SJCRH30 (cell line): ENCODE data around the gene SBNO1. TPM values are rescaled to one million over a fixed set of nuclear protein-coding genes. Genes with fewer than 3 reads are reported as not detected.
A peak's percentile ranks its signal among the peaks of the same experiment; 100 is the strongest.
"Not testable (repeated sequence)": the region's sequence is repeated elsewhere in the genome, so short reads cannot be mapped to it uniquely, and the experiment has no call there.

Experiments used
- DNase-seq, 2 experiments: peaks; one replicate each; pipeline ENCODE4 v3.0.0-alpha.2; 2015 to 2020
- H3K27ac ChIP-seq: fragments of 250-450 bp; sonication (Bioruptor Pico); 2 replicates; pipeline ENCODE4 v1.5.1; 2020; ENCODE audit warnings: mild to moderate bottlenecking, moderate library complexity
- H3K27me3 ChIP-seq: fragments of 250-450 bp; sonication (Bioruptor Pico); 2 replicates; pipeline ENCODE4 v1.5.1; 2020; ENCODE audit warnings: mild to moderate bottlenecking, moderate library complexity
- H3K36me3 ChIP-seq: fragments of 250-450 bp; sonication (Bioruptor Pico); 2 replicates; pipeline ENCODE4 v1.5.1; 2020; ENCODE audit warnings: mild to moderate bottlenecking, moderate library complexity
- H3K4me1 ChIP-seq: fragments of 250-450 bp; sonication (Bioruptor Pico); 2 replicates; pipeline ENCODE4 v1.5.1; 2020; ENCODE audit warnings: mild to moderate bottlenecking, moderate library complexity
- H3K4me3 ChIP-seq: fragments of 250-450 bp; sonication (Bioruptor Pico); 2 replicates; pipeline ENCODE4 v1.5.1; 2020; ENCODE audit warnings: mild to moderate bottlenecking, moderate library complexity
- H3K9me3 ChIP-seq: fragments of 250-450 bp; sonication (Bioruptor Pico); replicated peaks from 2 replicates; pipeline ENCODE4 v1.5.1; 2020; ENCODE audit warnings: mild to moderate bottlenecking, moderate library complexity
- total RNA-seq: library from RNA; depleted of rRNA; stranded (reverse); fragments of >200 nt; shearing (Covaris generic); gene quantifications from 2 replicates; pipeline ENCODE4 v1.2.3, GENCODE V29; 2014

SBNO1 gene
- total RNA-seq, 1 experiment from 2014 or later, result 40.8 TPM

- not testable (repeated sequence) for H3K36me3 ChIP-seq, DNase-seq, H3K4me1 ChIP-seq, H3K4me3 ChIP-seq, H3K27ac ChIP-seq, H3K27me3 ChIP-seq, H3K9me3 ChIP-seq
Observed at GRCh38 chr12:123371667-123372368, 7.2 kb upstream of the SBNO1 start.

- no peaks in the 10 kb centered on the region for H3K36me3 ChIP-seq
- DNase-seq, result no peak
- H3K4me1 ChIP-seq, result no peaks in the 10 kb centered on the region
- H3K27me3 ChIP-seq, result no peaks in the 10 kb centered on the region
- H3K27ac ChIP-seq, result no peak overlapping the region
- H3K4me3 ChIP-seq, result no peak overlapping the region
- H3K9me3 ChIP-seq, result no peaks in the 10 kb centered on the region
Observed at GRCh38 chr12:123369229-123369628, 4.6 kb upstream of the SBNO1 start.

- not testable (repeated sequence) for H3K4me3 ChIP-seq, H3K4me1 ChIP-seq, H3K27me3 ChIP-seq, H3K36me3 ChIP-seq, H3K9me3 ChIP-seq, DNase-seq, H3K27ac ChIP-seq
Observed at GRCh38 chr12:123368431-123368830, 3.8 kb upstream of the SBNO1 start.

DNA sequence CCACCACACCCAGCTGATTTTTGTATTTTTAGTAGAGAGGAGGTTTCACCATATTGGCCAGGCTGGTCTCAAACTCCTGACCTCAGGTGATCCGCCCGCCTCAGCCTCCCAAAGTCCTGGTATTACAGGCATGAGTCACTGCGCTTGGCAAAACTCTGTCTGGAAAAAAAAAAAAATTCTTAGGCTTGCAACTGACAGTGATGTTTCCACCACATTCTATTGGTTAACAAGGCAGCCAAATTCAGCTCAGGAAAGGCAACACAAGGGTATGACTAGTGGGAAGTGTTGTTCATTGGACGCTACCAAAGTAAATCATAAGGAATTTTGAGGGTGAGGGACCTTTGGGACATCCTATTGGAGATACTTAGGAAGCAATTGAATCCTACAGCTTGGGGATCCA, 2.9 kb upstream of the SBNO1 start:
- Histone ChIP-seq H3K9me3 (no peaks in the 10 kb centered on the region), H3K4me3 (no peak overlapping the region), H3K36me3 (no peaks in the 10 kb centered on the region), H3K4me1 (no peaks in the 10 kb centered on the region), H3K27ac (no peak overlapping the region), H3K27me3 (no peaks in the 10 kb centered on the region)
- no peak for DNase-seq

- Histone ChIP-seq H3K27me3 (no peaks in the 10 kb centered on the region), H3K36me3 (no peaks in the 10 kb centered on the region), H3K4me1 (no peaks in the 10 kb centered on the region), H3K9me3 (no peaks in the 10 kb centered on the region), H3K27ac (peak overlapping the region; percentile 73), H3K4me3 (peak overlapping the region; percentile 99)
- DNase-seq, result peak; percentile 98
Observed at GRCh38 chr12:123365025-123365917, 624 bp upstream of the SBNO1 start.

- H3K4me1 ChIP-seq, result no peaks in the 10 kb centered on the region
- H3K36me3 ChIP-seq, result no peaks in the 10 kb centered on the region; the same call in 1 of the 2 replicates
- no peaks in the 10 kb centered on the region for H3K27me3 ChIP-seq
- no peaks in the 10 kb centered on the region for H3K9me3 ChIP-seq
- H3K4me3 ChIP-seq, result peak overlapping the region; percentile 99
- H3K27ac ChIP-seq, result peak overlapping the region; percentile 73
- DNase-seq, result peak; percentile 8 to 41
Observed at GRCh38 chr12:123363740-123364531, 711 bp downstream of the SBNO1 start.

- Histone ChIP-seq H3K4me1 (no peaks in the 10 kb centered on the region), H3K9me3 (no peaks in the 10 kb centered on the region), H3K36me3 (no peaks in the 10 kb centered on the region; the same call in 1 of the 2 replicates), H3K4me3 (peak overlapping the region; percentile 99), H3K27me3 (no peaks in the 10 kb centered on the region), H3K27ac (peak overlapping the region; percentile 73; the same call in 1 of the 2 replicates)
- DNase-seq, result no peak
Observed at GRCh38 chr12:123363390-123363739, 1.3 kb downstream of the SBNO1 start.

DNA sequence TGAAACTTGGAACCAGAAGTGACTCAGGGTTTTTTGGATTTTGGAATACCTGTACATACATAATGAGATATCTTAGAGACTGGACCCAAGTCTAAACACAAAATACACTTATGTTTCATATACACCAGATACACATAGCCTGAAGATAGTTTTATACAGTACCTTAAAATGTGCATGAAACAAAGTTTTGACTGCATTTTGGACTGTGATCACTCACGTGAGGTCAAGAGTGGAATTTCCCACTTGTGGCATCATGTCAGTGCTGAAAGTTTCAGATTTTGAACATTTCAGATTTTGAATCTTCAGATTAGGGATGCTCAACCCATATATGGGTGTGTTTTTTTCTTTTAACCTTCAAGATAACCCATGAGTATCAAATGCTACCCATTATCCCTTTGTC, 6.6 kb downstream of the SBNO1 start:
- H3K27me3 ChIP-seq, result no peaks in the 10 kb centered on the region
- no peak overlapping the region for H3K27ac ChIP-seq
- H3K4me3 ChIP-seq, result no peak overlapping the region
- no peak for DNase-seq
- H3K4me1 ChIP-seq, result no peaks in the 10 kb centered on the region
- H3K9me3 ChIP-seq, result no peaks in the 10 kb centered on the region
- H3K36me3 ChIP-seq, result peaks cover 3% of the 10 kb centered on the region

GRCh38 chr12:123356159-123356670, 8.4 kb downstream of the SBNO1 start:
- Histone ChIP-seq H3K27ac (no peak overlapping the region), H3K4me1 (no peaks in the 10 kb centered on the region), H3K4me3 (no peak overlapping the region), H3K27me3 (no peaks in the 10 kb centered on the region), H3K36me3 (peaks cover 3% of the 10 kb centered on the region), H3K9me3 (no peaks in the 10 kb centered on the region)
- DNase-seq, result no peak

DNA sequence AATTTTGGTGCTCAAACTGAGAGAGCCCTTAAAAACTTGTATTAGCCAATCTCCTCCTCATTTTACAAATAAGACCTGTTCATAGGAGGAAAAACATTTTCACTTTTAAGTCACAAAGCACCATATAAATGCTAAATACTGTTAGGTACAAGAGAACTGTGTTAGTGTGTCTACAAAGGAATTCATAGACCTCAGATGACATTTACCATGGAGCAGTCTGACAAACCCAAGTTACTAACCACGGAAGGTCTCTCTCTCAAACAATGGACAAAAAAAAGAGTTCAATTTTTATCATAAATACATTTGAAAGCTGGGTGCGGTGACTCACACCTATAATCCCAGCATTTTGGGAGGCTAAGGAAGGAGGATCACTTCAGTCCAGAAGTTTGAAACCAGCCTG, 10.0 kb downstream of the SBNO1 start:
- no peaks in the 10 kb centered on the region for H3K4me1 ChIP-seq
- no peak for DNase-seq
- H3K27me3 ChIP-seq, result no peaks in the 10 kb centered on the region
- H3K27ac ChIP-seq, result no peak overlapping the region
- H3K9me3 ChIP-seq, result no peaks in the 10 kb centered on the region
- no peak overlapping the region for H3K4me3 ChIP-seq
- peaks cover 6% of the 10 kb centered on the region for H3K36me3 ChIP-seq

DNA sequence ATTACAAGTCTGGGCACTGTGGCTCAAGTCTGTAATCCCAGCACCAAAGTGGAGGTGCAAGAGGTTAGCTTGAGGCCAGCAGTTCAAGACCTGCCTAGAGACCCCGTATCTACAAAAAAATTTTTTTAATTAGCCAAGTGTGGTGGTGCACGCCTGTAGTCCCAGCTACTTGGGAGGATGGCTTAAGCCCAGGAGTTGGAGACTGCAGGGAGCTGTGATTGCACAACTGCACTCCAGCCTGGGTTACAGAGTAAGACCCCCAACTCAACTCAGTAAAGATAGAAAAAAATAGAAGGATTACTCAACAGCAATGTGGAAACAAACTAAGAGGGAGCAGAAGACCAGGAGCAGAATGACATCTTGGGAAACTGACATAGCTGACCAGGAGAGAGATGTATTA, 13.3 kb downstream of the SBNO1 start:
- no peaks in the 10 kb centered on the region for H3K4me1 ChIP-seq
- H3K27ac ChIP-seq, result no peak overlapping the region

DNA sequence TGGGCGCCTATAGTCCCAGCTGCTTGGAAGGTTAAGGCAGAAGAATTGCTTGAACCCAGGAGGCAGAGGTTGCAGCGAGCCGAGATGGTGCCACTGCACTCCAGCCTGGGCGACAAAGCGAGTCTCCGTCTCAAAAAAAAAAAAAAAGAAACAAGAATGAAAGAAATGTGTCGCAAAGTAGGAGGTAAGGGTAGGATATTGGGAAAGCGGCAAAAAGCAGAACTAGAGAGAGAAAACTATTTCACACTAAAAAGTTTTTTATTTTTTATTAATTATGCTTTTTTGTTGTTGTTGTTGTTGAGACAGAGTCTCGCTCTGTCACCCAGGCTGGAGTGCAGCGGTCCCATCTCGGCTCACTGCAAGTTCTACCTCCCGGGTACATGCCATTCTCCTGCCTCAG, 17.7 kb downstream of the SBNO1 start:
- H3K36me3 ChIP-seq, result peaks cover 44% of the 10 kb centered on the region
- H3K4me3 ChIP-seq, result no peak overlapping the region
- no peak overlapping the region for H3K27ac ChIP-seq
- no peaks in the 10 kb centered on the region for H3K27me3 ChIP-seq
- H3K9me3 ChIP-seq, result no peaks in the 10 kb centered on the region
- no peaks in the 10 kb centered on the region for H3K4me1 ChIP-seq
- DNase-seq, result no peak

More for the DNA sequence above, 13.3 kb downstream of the SBNO1 start:
- DNase-seq, result no peak
- H3K4me3 ChIP-seq, result no peak overlapping the region
- no peaks in the 10 kb centered on the region for H3K9me3 ChIP-seq
- H3K27me3 ChIP-seq, result no peaks in the 10 kb centered on the region
- H3K36me3 ChIP-seq, result peaks cover 19% of the 10 kb centered on the region

DNA sequence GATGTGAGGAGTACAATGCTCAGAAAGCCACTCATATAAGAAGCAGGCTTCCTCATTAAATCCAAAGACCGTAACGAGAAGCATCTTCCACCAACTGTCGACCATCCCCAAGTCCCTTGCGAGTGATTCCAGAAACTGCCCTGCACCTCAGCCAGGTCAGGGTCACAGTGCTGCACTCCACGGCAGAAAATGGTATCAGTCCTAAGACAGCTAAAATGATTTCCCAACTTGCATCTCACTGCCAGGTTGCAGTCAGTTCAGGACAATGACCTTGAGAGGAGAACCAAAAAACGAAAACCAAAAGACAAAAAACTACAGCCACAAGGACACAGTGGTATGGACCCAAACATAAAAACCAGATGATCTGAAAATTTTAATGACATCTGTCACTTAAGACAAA, 20.6 kb downstream of the SBNO1 start:
- Histone ChIP-seq H3K9me3 (no peaks in the 10 kb centered on the region), H3K4me1 (no peaks in the 10 kb centered on the region), H3K36me3 (peaks cover 55% of the 10 kb centered on the region), H3K27me3 (no peaks in the 10 kb centered on the region), H3K27ac (no peak overlapping the region), H3K4me3 (no peak overlapping the region)
- no peak for DNase-seq

DNA sequence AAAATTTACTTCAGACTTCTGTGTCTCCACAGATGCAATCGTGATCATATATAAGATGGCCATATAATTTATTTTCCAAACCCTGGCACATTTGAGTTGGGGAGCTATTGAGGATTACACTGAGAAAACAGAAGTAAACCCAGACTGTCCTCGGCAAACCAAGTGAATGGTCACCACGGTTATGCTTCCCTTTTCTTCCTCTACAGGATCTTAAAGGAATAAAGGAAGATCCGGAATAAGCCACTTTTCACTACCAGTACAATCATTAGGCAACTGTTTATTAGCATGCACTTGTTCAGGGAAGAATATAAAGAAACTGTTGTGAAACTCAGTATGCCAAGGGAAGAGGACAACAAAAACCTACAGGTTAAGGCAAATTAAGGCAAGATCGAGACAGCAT, 27.6 kb downstream of the SBNO1 start:
- Histone ChIP-seq H3K4me1 (no peaks in the 10 kb centered on the region), H3K27ac (no peak overlapping the region), H3K36me3 (peaks cover 45% of the 10 kb centered on the region), H3K27me3 (no peaks in the 10 kb centered on the region), H3K9me3 (no peaks in the 10 kb centered on the region), H3K4me3 (no peak overlapping the region)
- no peak for DNase-seq

- Histone ChIP-seq H3K9me3 (no peaks in the 10 kb centered on the region), H3K4me1 (no peaks in the 10 kb centered on the region), H3K27me3 (no peaks in the 10 kb centered on the region), H3K27ac (no peak overlapping the region), H3K4me3 (no peak overlapping the region), H3K36me3 (peaks cover 46% of the 10 kb centered on the region)
- no peak for DNase-seq
Observed at GRCh38 chr12:123336530-123336929, 28.1 kb downstream of the SBNO1 start.
